ENCODE data around the gene NR2F1.

Gene NR2F1

GRCh38 chr5:93622240-93622885 is 39.3 kb downstream of the NR2F1 start:
- Histone ChIP-seq H3K36me3 (ENCODE audit: insufficient read depth, insufficient read length, low read length) (no peaks in the 10 kb centered on the region), H3K27me3 (ENCODE audit: insufficient read depth, insufficient read length) (peaks cover 40% of the 10 kb centered on the region), H3K4me1 (ENCODE audit: insufficient read depth, insufficient read length) (no peaks in the 10 kb centered on the region), H3K9ac (ENCODE audit: insufficient read length, low read depth) (no peak overlapping the region), H3K4me3 (ENCODE audit: insufficient read length, low read depth) (no peak overlapping the region), H3K9me3 (ENCODE audit: insufficient read depth, low read length) (no peaks in the 10 kb centered on the region)
- DNase-seq (ENCODE audit: low read depth, low spot score), result no peak
- TF ChIP-seq SUZ12 (IDR thresholded peaks at IDR 0.05; ENCODE audit: extremely low read depth, insufficient read depth, insufficient read length), result no peak
- TF ChIP-seq ZNF274 (IDR thresholded peaks at IDR 0.05; ENCODE audit: low read depth, low read length), result no peak
- no peak for TF ChIP-seq YY1 (IDR thresholded peaks at IDR 0.05; ENCODE audit: insufficient read depth, insufficient read length)

- Histone ChIP-seq H3K9ac (ENCODE audit: insufficient read length, low read depth) (no peak overlapping the region), H3K27me3 (ENCODE audit: insufficient read depth, insufficient read length) (peaks cover 40% of the 10 kb centered on the region), H3K4me1 (ENCODE audit: insufficient read depth, insufficient read length) (no peaks in the 10 kb centered on the region), H3K36me3 (ENCODE audit: insufficient read depth, insufficient read length, low read length) (no peaks in the 10 kb centered on the region), H3K9me3 (ENCODE audit: insufficient read depth, low read length) (no peaks in the 10 kb centered on the region), H3K4me3 (ENCODE audit: insufficient read length, low read depth) (no peak overlapping the region)
- TF ChIP-seq YY1 (IDR thresholded peaks at IDR 0.05; ENCODE audit: insufficient read depth, insufficient read length), result no peak
- no peak for DNase-seq (ENCODE audit: low read depth, low spot score)
Measured at GRCh38 chr5:93623153-93623552, 40.1 kb downstream of the NR2F1 start.

GRCh38 chr5:93626801-93627200 is 43.8 kb downstream of the NR2F1 start:
- Histone ChIP-seq H3K27me3 (ENCODE audit: insufficient read depth, insufficient read length) (peaks cover 14% of the 10 kb centered on the region), H3K4me3 (ENCODE audit: insufficient read length, low read depth) (no peak overlapping the region), H3K36me3 (ENCODE audit: insufficient read depth, insufficient read length, low read length) (no peaks in the 10 kb centered on the region), H3K9me3 (ENCODE audit: insufficient read depth, low read length) (no peaks in the 10 kb centered on the region), H3K4me1 (ENCODE audit: insufficient read depth, insufficient read length) (no peaks in the 10 kb centered on the region), H3K9ac (ENCODE audit: insufficient read length, low read depth) (no peak overlapping the region)
- no peak for TF ChIP-seq ZNF274 (IDR thresholded peaks at IDR 0.05; ENCODE audit: low read depth, low read length)
- TF ChIP-seq YY1 (IDR thresholded peaks at IDR 0.05; ENCODE audit: insufficient read depth, insufficient read length), result no peak
- TF ChIP-seq SUZ12 (IDR thresholded peaks at IDR 0.05; ENCODE audit: extremely low read depth, insufficient read depth, insufficient read length), result no peak
- no peak for DNase-seq (ENCODE audit: low read depth, low spot score)

GRCh38 chr5:93632327-93632726 is 49.3 kb downstream of the NR2F1 start:
- TF ChIP-seq YY1 (IDR thresholded peaks at IDR 0.05; ENCODE audit: insufficient read depth, insufficient read length), result no peak
- no peak for TF ChIP-seq SUZ12 (IDR thresholded peaks at IDR 0.05; ENCODE audit: extremely low read depth, insufficient read depth, insufficient read length)
- TF ChIP-seq ZNF274 (IDR thresholded peaks at IDR 0.05; ENCODE audit: low read depth, low read length), result no peak
- DNase-seq (ENCODE audit: low read depth, low spot score), result no peak
- Histone ChIP-seq H3K4me3 (ENCODE audit: insufficient read length, low read depth) (no peak overlapping the region), H3K9ac (ENCODE audit: insufficient read length, low read depth) (no peak overlapping the region), H3K4me1 (ENCODE audit: insufficient read depth, insufficient read length) (no peaks in the 10 kb centered on the region), H3K36me3 (ENCODE audit: insufficient read depth, insufficient read length, low read length) (no peaks in the 10 kb centered on the region), H3K27me3 (ENCODE audit: insufficient read depth, insufficient read length) (no peaks in the 10 kb centered on the region), H3K9me3 (ENCODE audit: insufficient read depth, low read length) (no peaks in the 10 kb centered on the region)

GRCh38 chr5:93635991-93636390 is 53.0 kb downstream of the NR2F1 start:
- no peaks in the 10 kb centered on the region for H3K36me3 ChIP-seq (ENCODE audit: insufficient read depth, insufficient read length, low read length)
- DNase-seq (ENCODE audit: low read depth, low spot score), result no peak
- H3K4me1 ChIP-seq (ENCODE audit: insufficient read depth, insufficient read length), result no peaks in the 10 kb centered on the region
- no peak overlapping the region for H3K4me3 ChIP-seq (ENCODE audit: insufficient read length, low read depth)
- no peaks in the 10 kb centered on the region for H3K9me3 ChIP-seq (ENCODE audit: insufficient read depth, low read length)
- no peaks in the 10 kb centered on the region for H3K27me3 ChIP-seq (ENCODE audit: insufficient read depth, insufficient read length)
- TF ChIP-seq ZNF274 (IDR thresholded peaks at IDR 0.05; ENCODE audit: low read depth, low read length), result no peak
- TF ChIP-seq YY1 (IDR thresholded peaks at IDR 0.05; ENCODE audit: insufficient read depth, insufficient read length), result no peak
- no peak for TF ChIP-seq SUZ12 (IDR thresholded peaks at IDR 0.05; ENCODE audit: extremely low read depth, insufficient read depth, insufficient read length)
- H3K9ac ChIP-seq (ENCODE audit: insufficient read length, low read depth), result no peak overlapping the region

- H3K4me3 ChIP-seq (ENCODE audit: insufficient read length, low read depth), result no peak overlapping the region
- no peak for TF ChIP-seq SUZ12 (IDR thresholded peaks at IDR 0.05; ENCODE audit: extremely low read depth, insufficient read depth, insufficient read length)
- no peak for TF ChIP-seq ZNF274 (IDR thresholded peaks at IDR 0.05; ENCODE audit: low read depth, low read length)
- no peak for TF ChIP-seq YY1 (IDR thresholded peaks at IDR 0.05; ENCODE audit: insufficient read depth, insufficient read length)
- H3K9me3 ChIP-seq (ENCODE audit: insufficient read depth, low read length), result no peaks in the 10 kb centered on the region
- no peak overlapping the region for H3K9ac ChIP-seq (ENCODE audit: insufficient read length, low read depth)
- no peak for DNase-seq (ENCODE audit: low read depth, low spot score)
- H3K36me3 ChIP-seq (ENCODE audit: insufficient read depth, insufficient read length, low read length), result no peaks in the 10 kb centered on the region
- no peaks in the 10 kb centered on the region for H3K27me3 ChIP-seq (ENCODE audit: insufficient read depth, insufficient read length)
- no peaks in the 10 kb centered on the region for H3K4me1 ChIP-seq (ENCODE audit: insufficient read depth, insufficient read length)
Measured at GRCh38 chr5:93636837-93637236, 53.8 kb downstream of the NR2F1 start.

- TF ChIP-seq SUZ12 (IDR thresholded peaks at IDR 0.05; ENCODE audit: extremely low read depth, insufficient read depth, insufficient read length), result no peak
- no peak for TF ChIP-seq ZNF274 (IDR thresholded peaks at IDR 0.05; ENCODE audit: low read depth, low read length)
- no peak for TF ChIP-seq YY1 (IDR thresholded peaks at IDR 0.05; ENCODE audit: insufficient read depth, insufficient read length)
- no peaks in the 10 kb centered on the region for H3K36me3 ChIP-seq (ENCODE audit: insufficient read depth, insufficient read length, low read length)
- no peaks in the 10 kb centered on the region for H3K4me1 ChIP-seq (ENCODE audit: insufficient read depth, insufficient read length)
- H3K27me3 ChIP-seq (ENCODE audit: insufficient read depth, insufficient read length), result no peaks in the 10 kb centered on the region
- DNase-seq (ENCODE audit: low read depth, low spot score), result no peak
- no peak overlapping the region for H3K4me3 ChIP-seq (ENCODE audit: insufficient read length, low read depth)
- no peaks in the 10 kb centered on the region for H3K9me3 ChIP-seq (ENCODE audit: insufficient read depth, low read length)
- H3K9ac ChIP-seq (ENCODE audit: insufficient read length, low read depth), result no peak overlapping the region
Measured at GRCh38 chr5:93637697-93638096, 54.7 kb downstream of the NR2F1 start.
